ENCODE measurements around the gene MINDY4.

The MINDY4 gene

GRCh38 chr7:30855936-30856335 lies 84.7 kb downstream of the MINDY4 start:
- no peak for DNase-seq (ENCODE audit: low spot score)

DNA sequence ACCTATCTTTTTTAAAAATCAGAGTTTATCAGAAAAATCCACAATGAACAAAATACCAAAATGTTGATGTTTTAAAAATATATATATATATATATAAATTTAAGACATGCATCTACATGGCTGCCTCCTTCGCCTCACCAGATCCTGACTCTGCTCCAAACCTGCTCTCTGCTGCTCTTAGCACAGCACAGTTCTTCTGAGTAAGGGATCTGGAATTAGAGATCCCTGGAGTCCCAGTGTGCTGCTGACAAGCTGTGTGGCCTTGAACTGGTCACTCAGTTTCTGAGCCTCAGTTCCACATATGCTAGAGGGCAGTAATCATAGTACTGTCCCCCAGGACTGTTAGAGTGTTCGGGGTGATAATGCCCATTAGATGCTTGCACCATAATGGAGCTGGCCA lies 87.4 kb downstream of the MINDY4 start:
- DNase-seq (ENCODE audit: low spot score): no peak

DNA sequence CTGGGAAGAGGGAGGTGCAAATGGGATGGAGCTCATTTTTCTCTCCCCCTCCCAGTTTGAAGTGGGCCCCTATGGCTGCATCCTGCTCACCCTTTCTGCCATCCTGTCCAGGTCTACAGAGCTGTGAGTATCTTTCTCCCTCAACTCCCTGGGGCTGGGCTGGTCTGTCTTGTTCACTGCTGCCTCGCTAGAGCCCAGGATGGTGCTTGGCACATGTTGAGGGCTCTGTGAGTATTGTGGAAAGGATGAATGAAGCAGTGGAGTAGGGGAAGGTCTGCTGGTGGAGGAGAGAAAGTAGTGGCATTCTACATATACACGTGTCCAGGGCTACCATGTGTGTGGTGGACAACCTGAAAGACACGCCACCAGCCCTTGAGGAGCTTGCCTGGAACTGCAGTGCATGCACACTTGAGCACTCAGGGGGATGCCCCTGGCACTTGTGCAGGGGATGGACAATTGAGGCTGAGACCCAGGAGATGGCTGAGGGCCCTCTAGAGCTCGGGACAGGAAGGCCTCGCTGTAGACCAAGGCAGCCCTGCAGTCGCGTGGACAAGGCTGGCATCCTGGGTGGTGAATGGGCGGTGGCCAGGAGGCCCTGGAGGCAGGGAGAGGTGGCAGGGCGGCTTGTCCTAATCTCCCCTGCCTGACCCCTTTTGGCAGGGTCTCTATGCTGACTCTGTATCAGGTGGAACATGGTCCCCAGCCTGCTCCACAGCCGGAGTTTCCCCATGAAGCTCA lies 88.2 kb downstream of the MINDY4 start:
- DNase-seq (ENCODE audit: low spot score): no peak

DNA sequence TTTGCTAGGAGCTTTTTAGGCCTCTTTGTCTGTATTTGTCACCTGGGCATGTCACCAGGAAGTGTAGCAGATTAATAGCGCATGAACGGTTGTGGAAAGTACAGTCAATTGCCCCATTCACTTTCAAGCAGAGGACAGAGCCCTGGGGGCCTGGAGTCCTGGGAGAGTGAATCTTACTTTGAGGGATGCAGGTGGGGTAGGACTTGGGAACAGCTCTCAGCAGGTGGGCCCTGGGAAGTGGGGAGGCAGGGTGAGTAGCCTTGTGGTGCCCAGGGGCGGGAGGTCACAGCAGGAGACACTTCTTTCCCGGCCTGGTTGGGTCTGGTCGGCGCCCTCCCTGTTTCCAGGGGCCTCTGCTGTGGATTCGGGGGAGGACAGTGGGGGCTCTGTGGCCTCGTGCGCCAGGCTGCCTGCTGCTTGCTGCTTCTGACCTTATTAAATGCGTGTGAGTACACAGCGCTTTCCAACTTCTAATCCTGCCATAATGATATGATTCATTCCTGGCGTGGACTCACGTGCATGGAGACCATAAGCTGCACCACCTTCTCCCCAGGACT lies 88.8 kb downstream of the MINDY4 start:
- DNase-seq (ENCODE audit: low spot score): no peak

DNA sequence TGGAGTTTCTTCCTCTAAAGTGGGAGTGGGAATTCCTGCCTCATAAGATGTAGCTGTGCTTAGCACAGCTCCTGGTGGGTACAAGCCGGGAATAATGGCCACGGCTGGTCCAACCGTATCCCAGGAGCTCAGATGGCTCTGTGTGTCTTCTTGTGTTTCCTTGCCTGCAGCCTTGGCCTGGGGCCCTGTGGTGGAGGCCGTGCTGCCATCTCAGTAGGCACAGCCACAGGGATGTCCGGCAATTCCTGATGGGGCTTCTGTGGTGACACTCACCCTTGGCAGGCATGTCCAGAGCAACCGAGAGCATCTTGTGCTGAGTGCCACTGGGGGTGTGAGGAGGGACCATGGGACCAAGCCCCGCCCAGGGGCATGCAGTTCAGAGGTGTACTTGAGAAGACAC lies 90.4 kb downstream of the MINDY4 start:
- no peak for DNase-seq (ENCODE audit: low spot score)

GRCh38 chr7:30862995-30863705 lies 91.9 kb downstream of the MINDY4 start:
- DNase-seq (ENCODE audit: low spot score): no peak

- DNase-seq (ENCODE audit: low spot score): no peak
Measured at GRCh38 chr7:30863706-30864035, 92.5 kb downstream of the MINDY4 start.

- DNase-seq (ENCODE audit: low spot score): no peak
Measured at GRCh38 chr7:30864101-30864500, 92.9 kb downstream of the MINDY4 start.

- DNase-seq (ENCODE audit: low spot score): no peak
Measured at GRCh38 chr7:30865076-30865475, 93.9 kb downstream of the MINDY4 start.

DNA sequence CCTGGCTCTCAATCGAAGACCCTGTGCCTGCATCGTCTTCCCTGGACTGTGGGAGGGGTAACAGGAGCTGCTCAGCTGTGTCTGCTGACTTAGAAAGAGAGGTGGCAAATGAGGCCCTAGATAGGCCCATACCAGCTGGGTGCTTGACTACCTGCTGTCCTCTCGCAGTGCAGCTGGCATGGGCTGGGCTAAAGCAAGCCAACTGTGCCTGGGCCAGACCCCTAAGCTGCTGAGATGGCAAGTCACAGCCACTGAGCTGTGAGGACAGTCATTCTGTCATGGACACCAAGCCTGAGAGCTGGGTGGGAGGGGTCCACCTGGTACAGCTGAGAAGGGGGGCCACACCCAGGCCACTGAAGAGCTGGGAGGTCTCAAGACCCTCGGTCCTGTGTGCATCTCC lies 94.6 kb downstream of the MINDY4 start:
- DNase-seq (ENCODE audit: low spot score): no peak

GRCh38 chr7:30866939-30867338 lies 95.7 kb downstream of the MINDY4 start:
- no peak for DNase-seq (ENCODE audit: low spot score)

DNA sequence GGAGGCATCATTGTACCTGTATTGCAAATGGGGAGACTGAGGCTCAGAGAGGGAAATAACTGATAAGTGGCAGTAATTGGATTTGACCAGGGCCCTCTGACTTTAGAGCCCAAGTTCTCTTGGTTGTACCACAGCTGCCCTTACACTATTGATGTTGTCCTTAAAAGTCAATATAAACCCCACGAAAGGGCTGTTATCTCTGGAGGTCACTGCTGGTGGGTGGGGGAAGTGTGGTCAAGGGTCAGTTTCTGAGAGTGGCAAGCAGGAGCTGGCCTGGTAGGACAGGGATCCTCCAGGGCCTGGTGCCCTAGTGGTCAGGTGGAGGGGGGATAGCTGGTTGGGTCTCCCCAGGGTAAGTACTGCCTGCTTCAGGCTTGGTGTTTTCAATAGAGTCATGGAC lies 96.3 kb downstream of the MINDY4 start:
- DNase-seq (ENCODE audit: low spot score): no peak

DNA sequence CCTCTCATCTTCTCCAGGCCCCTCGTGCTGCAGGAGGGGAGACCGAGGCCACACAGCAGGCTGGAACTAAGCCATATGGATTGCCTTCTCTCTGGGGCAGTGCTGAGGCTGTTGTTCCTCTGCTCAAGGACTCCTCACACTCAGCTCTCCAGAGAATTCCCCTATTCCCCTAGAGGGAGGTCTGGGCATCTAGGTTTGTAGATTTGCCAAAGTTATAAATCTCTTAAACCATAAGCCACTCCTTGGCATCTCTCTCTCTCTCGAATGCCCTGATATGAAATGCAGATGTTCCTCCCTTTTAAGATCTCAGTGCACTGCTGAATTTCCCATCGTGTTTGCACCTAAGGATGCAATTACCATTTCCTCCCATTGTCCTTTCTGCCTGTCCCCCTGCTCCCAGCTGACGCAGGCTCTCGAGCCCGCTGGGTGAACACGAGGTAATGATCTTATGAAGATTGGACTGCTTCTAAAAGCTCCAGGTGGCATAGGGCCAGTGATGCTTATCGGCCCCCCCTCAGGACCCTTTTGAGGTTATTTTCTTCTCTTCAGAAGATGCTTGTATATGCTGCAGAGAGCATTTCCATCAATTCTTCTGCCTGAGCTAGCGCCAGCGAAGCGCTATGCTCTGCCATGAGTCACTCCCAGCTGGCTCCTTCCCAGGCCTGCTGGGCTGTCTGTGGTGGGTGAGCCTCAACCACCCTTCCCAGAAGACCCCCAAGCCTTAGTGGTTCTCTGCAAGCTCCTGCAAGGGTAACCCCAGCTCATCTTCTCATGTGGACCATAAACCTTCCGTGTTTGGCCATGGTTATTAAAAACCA lies 98.8 kb downstream of the MINDY4 start:
- no peak for DNase-seq (ENCODE audit: low spot score)

- no peak for DNase-seq (ENCODE audit: low spot score)
Measured at GRCh38 chr7:30870821-30871518, 99.8 kb downstream of the MINDY4 start.

- DNase-seq (ENCODE audit: low spot score): no peak
Measured at GRCh38 chr7:30871655-30872054, 100.4 kb downstream of the MINDY4 start.

- DNase-seq (ENCODE audit: low spot score): no peak
Measured at GRCh38 chr7:30873207-30873606, 102.0 kb downstream of the MINDY4 start.

- no peak for DNase-seq (ENCODE audit: low spot score)
Measured at GRCh38 chr7:30873656-30874055, 102.4 kb downstream of the MINDY4 start.

DNA sequence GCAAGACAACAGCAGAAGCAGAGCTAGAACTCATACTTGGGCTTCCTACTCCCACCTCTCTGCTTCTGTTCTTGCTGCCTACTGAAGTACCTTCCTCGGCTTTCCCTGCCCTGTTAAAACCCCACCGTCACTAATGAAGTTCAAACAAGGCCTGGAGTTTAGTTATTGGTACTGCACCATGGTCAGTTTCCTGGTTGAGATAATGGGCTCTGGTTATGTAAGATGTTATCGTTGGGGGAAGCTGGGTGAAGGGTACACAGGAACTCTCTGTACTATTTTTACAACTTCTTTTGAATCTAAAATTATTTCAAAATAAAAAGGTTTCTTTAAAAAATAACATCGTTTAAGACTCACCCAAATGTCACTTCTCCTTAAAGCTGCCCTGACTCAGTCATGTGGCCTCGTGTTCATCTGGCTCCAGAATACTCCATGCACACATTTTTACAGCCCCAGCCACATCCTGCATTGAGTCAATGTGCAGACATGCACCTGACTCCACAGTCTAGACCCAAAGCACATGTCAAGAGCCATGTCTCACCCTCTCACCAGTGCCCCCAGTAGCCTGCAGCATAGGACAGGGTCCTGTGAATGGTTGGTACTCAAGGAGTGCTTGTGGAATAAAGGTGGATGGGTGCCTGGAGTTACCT lies 103.6 kb downstream of the MINDY4 start:
- DNase-seq (ENCODE audit: low spot score): no peak

- no peak for DNase-seq (ENCODE audit: low spot score)
Measured at GRCh38 chr7:30877015-30877769, 106.0 kb downstream of the MINDY4 start.

DNA sequence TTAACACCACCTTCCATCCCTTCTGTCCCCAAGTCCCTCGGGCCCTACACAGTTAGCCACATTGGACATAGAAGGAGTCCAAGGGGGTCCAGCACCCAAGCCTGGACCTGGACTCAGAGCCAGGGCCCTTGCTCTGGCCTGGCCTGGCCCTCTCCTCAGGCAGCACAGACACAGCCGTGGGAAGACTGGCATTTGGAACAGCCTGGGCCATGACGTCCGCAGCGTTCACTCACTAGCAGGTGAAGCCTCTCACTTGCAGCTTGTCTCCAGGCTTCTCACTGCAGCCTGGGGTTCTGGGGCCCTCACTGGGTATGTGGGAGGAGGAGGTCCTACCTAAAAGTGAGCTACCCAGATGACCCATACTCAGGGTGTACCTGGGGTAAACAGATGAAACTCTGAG lies 106.8 kb downstream of the MINDY4 start:
- no peak for DNase-seq (ENCODE audit: low spot score)
